Testis (tissue), 3 donors: ENCODE measurements around the gene RTF1. TPM values are rescaled to one million over a fixed set of nuclear protein-coding genes. Genes with fewer than 3 reads are reported as not detected.

Source experiments
- DNase-seq: peaks from one replicate; pipeline ENCODE4 v3.0.0-alpha.2; 2019
- H3K27ac ChIP-seq, 2 donors: fragments of 200-600 bp; sonication (generic); one replicate each; pipeline ENCODE4 v1.5.1; 2019
- H3K27me3 ChIP-seq: fragments of 200-600 bp; sonication (generic); one replicate; pipeline ENCODE4 v1.5.1; 2019
- H3K36me3 ChIP-seq: fragments of 200-600 bp; sonication (generic); one replicate; pipeline ENCODE4 v1.5.1; 2017; ENCODE audit warnings: low read depth; ENCODE audit errors: missing control alignments
- H3K4me1 ChIP-seq: fragments of 200-600 bp; sonication (generic); one replicate; pipeline ENCODE4 v1.5.1; 2019
- H3K4me3 ChIP-seq, 2 donors: fragments of 200-600 bp; sonication (generic); one replicate each; pipeline ENCODE4 v1.5.1; 2017 to 2019
- H3K9me3 ChIP-seq: fragments of 200-600 bp; sonication (generic); one replicate; pipeline ENCODE4 v1.5.1; 2017
- POLR2A ChIP-seq: fragments of 450-650 bp; IDR thresholded peaks from one replicate; pipeline ENCODE4 v1.6.1; 2017; ENCODE audit warnings: antibody characterized with exemption, mild to moderate bottlenecking, moderate library complexity
- WGBS, 2 donors: methylation state at CpG; one replicate each; pipeline ENCODE4 v1.1.5; 2018; 5-methylcytosine and 5-hydroxymethylcytosine counted together
- intact Hi-C: fragments of 100-400 bp; cut with DNase I; formaldehyde crosslinking; loops from one replicate; pipeline ENCODE4 v1.15.1; 2023; ENCODE audit warnings: low total_unique reads
- polyA plus RNA-seq: library from polyadenylated mRNA; stranded (reverse); fragments of 350-450 nt; fragmentation: Illumina TruSeq; extraction: RNeasy Lipid Tissue Mini Kit (QIAGEN cat#74804); gene quantifications from one replicate; pipeline ENCODE4 v1.2.3, GENCODE V29; 2014; ENCODE audit warnings: low read depth, low replicate concordance; ENCODE audit not compliant: insufficient read depth
- total RNA-seq, 2 donors: library from RNA; depleted of rRNA; stranded (reverse); fragments of >200 nt; gene quantifications; one replicate each; pipeline ENCODE4 v1.2.3, GENCODE V29; 2016
- TF ChIP-seq, protein P1 (sequence below), 3 experiments: fragments of 450-650 bp in 2 of 3; fragments of 200-600 bp in 1 of 3; sonication (generic) in 1 of 3; IDR thresholded peaks; one replicate each; pipeline ENCODE4 v1.5.1; 2016 to 2019; ENCODE audit warnings: antibody characterized with exemption in 3 of 3, mild to moderate bottlenecking in 2 of 3, moderate library complexity in 1 of 3

RTF1 gene
- total and polyA plus RNA-seq, 3 donors from 2014 or later, result 27.8 to 82.7 (median 56.9) TPM

DNA sequence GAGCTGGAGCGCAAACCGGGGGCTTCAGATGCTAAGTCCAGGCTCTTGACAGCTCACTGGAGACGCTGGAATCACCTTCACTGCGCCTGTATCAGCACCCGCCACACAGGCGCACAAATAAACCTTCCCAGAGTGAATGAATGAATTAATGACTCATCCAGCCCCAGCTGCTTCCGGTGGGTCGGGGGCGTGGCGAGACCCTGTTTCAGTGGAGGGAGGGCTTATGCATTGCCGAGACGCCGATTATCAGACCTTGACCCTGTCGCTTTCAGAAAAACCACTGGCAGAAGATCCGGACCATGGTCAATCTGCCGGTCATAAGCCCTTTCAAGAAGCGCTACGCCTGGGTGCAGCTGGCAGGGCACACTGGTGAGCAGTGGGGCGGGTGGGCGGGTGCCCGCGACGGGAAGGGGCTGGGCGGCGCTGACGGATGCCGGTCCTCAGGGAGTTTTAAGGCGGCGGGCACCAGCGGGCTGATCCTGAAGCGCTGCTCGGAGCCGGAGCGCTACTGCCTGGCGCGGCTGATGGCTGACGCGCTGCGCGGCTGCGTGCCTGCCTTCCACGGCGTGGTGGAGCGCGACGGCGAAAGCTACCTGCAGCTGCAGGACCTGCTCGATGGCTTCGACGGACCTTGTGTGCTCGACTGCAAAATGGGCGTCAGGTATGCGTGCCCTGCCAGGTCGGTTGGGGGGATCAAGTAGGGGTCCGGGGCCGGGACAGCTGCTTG, 84.5 kb downstream of the RTF1 start:
- peak overlapping the region; percentile 2 to 24 for H3K4me3 ChIP-seq

DNA sequence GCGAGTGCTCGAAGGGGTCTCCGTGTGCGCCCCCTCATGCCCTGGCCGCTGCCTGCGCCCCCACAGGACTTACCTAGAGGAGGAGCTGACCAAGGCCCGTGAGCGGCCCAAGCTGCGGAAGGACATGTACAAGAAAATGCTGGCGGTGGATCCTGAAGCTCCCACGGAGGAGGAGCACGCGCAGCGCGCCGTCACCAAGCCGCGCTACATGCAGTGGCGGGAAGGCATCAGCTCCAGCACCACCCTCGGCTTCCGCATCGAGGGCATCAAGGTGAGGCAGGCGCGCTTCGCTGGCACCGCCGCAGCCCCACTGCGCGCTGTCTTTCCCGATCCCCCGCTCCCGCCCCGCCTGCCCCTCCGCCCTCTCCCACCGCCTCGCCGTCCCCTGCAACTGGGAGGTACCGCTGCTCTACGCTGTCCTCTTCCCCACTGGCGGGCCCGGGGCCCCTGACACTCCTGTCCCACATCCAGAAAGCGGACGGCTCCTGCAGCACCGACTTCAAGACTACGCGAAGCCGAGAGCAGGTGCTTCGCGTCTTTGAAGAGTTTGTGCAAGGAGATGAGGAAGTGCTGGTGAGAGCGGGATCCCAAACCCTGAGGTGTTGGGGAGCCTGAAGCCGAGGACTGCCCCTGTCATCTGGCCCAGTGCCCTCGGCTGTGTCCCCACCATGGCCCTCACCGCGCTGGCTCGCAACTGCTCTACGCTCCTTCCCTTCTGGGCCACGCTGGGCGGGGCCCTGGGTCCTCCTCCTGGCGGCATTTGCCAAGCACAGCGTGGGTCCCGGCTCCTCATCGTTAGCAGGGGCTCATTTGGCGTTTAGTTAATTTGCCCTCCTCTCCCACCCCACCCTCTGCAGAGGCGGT, 85.3 kb downstream of the RTF1 start:
- peak; percentile 18 for DNase-seq
- Histone ChIP-seq H3K27me3 (no peaks in the 10 kb centered on the region), H3K4me1 (no peaks in the 10 kb centered on the region), H3K27ac (no peak overlapping the region), H3K4me3 (peak overlapping the region; percentile 2 to 24), H3K9me3 (no peaks in the 10 kb centered on the region), H3K36me3 (no peaks in the 10 kb centered on the region)
- intact Hi-C loops, result no loop called here
- 34 to 35% methylated on average over 47 to 60 of the region's 64 CpGs for WGBS, 2 donors
- TF ChIP-seq, protein P1, sequence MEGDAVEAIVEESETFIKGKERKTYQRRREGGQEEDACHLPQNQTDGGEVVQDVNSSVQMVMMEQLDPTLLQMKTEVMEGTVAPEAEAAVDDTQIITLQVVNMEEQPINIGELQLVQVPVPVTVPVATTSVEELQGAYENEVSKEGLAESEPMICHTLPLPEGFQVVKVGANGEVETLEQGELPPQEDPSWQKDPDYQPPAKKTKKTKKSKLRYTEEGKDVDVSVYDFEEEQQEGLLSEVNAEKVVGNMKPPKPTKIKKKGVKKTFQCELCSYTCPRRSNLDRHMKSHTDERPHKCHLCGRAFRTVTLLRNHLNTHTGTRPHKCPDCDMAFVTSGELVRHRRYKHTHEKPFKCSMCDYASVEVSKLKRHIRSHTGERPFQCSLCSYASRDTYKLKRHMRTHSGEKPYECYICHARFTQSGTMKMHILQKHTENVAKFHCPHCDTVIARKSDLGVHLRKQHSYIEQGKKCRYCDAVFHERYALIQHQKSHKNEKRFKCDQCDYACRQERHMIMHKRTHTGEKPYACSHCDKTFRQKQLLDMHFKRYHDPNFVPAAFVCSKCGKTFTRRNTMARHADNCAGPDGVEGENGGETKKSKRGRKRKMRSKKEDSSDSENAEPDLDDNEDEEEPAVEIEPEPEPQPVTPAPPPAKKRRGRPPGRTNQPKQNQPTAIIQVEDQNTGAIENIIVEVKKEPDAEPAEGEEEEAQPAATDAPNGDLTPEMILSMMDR (IDR thresholded peaks at IDR 0.05), result no peak
- TF ChIP-seq POLR2A, result no peak

More for the DNA sequence above, 84.5 kb downstream of the RTF1 start:
- DNase-seq, result peak; percentile 23
- Histone ChIP-seq H3K9me3 (no peaks in the 10 kb centered on the region), H3K36me3 (no peaks in the 10 kb centered on the region), H3K27me3 (no peaks in the 10 kb centered on the region), H3K4me1 (no peaks in the 10 kb centered on the region), H3K27ac (no peak overlapping the region)
- 14% methylated on average over 32 of the region's 56 CpGs; no CpG with 5 or more reads in 1 of the 2 donors for WGBS, 2 donors
- intact Hi-C loops, result no loop called here
- TF ChIP-seq, protein P1 (IDR thresholded peaks at IDR 0.05), result no peak
- no peak for TF ChIP-seq POLR2A

DNA sequence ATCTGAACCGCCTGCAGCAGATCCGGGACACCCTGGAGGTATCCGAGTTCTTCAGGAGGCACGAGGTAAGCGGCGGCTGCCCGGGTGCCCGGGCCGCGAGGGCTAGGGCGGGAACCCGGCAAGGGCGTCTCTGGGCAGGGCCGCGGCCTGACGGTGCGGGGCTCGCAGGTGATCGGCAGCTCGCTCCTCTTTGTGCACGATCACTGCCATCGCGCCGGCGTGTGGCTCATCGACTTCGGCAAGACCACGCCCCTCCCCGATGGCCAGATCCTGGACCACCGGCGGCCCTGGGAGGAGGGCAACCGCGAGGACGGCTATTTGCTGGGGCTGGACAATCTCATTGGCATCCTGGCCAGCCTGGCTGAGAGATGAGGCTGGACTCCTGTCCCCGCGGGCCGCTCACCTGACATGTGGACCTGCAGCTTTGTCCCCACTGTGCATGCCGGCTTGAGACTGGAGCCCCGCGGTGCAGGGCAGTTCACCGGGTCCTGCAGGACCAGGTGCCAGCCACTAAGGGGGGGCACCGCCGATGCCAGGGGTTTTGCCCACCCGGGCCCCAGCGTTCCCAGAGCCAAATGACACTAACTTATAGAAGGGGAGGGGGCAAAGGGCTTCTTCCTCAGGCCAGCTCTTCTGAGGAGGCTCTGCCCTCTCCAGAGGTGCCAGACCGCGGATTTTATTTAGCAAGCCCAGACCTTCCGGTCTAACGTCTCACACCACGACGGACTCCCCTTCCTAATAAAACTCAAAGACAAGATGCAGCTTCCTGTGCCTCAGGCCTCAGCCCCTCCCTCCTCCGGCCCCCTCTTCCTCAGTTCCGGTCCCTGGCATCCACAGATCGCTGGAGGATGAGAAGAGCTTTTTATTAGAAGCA, 86.1 kb downstream of the RTF1 start:
- 34 to 49% methylated on average over 19 to 54 of the region's 54 CpGs for WGBS, 2 donors
- intact Hi-C loops, result no loop called here
- Histone ChIP-seq H3K36me3 (no peaks in the 10 kb centered on the region), H3K9me3 (no peaks in the 10 kb centered on the region), H3K4me1 (no peaks in the 10 kb centered on the region), H3K27me3 (no peaks in the 10 kb centered on the region), H3K4me3 (no peak overlapping the region), H3K27ac (no peak overlapping the region)
- DNase-seq, result no peak
- TF ChIP-seq POLR2A, result no peak
- TF ChIP-seq, protein P1 (IDR thresholded peaks at IDR 0.05), result no peak

DNA sequence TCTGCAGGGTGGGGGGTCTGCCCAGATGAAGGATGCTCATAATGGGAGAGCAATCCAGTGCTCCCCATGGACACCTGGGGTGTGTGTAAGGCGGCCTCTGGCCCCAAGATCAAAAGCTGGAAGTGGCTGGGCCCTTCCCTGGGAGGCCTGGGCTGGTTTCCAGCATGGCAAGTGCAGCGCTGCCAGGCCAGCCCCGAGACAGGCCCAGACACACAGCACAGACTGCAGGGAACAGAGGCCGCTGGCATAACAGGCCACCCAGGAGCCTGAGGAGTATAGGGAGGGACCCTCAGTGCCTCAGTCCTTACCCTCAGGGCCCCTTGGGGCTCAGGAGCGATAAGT, 86.7 kb downstream of the RTF1 start:
- TF ChIP-seq, protein P1 (IDR thresholded peaks at IDR 0.05), result no peak
- TF ChIP-seq POLR2A, result no peak
- Histone ChIP-seq H3K9me3 (no peaks in the 10 kb centered on the region), H3K4me1 (no peaks in the 10 kb centered on the region), H3K27ac (no peak overlapping the region), H3K36me3 (no peaks in the 10 kb centered on the region), H3K4me3 (no peak overlapping the region), H3K27me3 (no peaks in the 10 kb centered on the region)
- 80 to 92% methylated on average over 1 to 5 of the region's 5 CpGs for WGBS, 2 donors
- intact Hi-C loops, result no loop called here
- DNase-seq, result no peak
